ENCODE results near the gene INSM1.

Gene INSM1

DNA sequence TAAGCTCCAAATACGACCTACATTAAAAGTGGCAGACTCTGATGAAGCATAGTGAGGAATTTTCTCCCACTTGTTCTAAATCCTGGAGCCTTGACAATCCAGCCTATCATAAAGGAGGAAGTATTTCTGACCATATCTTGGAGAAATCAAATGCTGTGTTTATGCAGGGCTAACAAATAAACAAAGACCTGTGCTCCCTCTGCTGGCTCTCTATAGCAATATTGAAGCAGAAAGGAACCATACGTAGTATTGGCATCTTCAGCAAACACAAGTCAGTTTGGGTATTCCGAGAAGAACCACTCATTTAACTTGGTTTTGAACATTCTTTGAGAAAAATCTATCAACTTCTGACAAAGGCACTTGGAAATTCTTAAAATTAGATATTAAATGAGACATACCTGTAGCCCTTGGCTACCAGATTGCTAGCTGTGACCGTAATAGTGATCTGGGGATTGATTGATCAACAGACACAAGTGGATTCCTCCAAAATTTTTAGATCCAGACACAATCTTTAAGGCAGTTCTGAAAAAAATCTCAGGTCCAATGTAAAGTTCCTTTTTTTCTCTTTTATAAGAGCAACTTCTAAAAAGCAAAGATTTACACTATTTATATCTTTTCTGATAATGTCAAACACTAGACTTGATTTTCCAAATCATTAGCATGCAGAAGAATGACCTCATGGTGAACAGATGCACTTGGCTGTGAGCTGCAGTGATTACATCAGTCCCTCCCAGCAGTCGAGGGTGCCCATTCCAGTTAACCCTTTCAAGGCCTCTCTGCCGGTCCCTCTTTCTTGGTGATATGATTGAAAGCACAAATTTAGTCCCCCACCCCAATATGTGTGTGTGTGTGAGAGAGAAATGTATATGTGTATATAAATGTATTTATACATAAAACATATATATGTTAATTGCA is 40.2 kb downstream of the INSM1 start:
- peak; percentile 58 for DNase-seq
- no peaks in the 10 kb centered on the region for H3K9me3 ChIP-seq
- H3K4me3 ChIP-seq (ENCODE audit: low read depth, low read length), result no peak overlapping the region
- H3K27me3 ChIP-seq, result no peaks in the 10 kb centered on the region
- no peaks in the 10 kb centered on the region for H3K36me3 ChIP-seq
- TF ChIP-seq CTCF (IDR thresholded peaks at IDR 0.05; ENCODE audit: low read depth, low read length), result peak; percentile 61
- H3K4me1 ChIP-seq, result peaks cover 28% of the 10 kb centered on the region

DNA sequence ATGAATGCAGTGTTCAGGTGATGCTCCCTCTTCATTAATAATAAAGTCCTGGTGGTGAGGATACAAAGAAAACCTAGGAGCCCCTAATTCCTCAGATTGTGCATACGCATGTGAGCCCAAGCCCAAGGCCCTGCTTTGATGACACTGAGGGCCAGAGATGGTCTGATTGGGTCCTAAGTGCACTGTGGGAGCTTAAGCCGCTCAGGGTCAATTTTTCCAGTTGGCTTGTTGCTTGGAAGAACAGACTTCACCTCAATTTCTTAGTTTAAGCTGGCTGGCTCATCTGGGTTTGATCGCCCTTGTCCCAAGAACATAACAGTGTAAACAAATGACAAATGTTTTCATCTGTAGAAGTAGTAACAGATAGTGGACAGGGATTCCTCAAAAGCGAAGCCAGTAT is 41.4 kb downstream of the INSM1 start:
- Histone ChIP-seq H3K27me3 (no peaks in the 10 kb centered on the region), H3K36me3 (no peaks in the 10 kb centered on the region), H3K4me3 (ENCODE audit: low read depth, low read length) (no peak overlapping the region), H3K4me1 (peaks cover 37% of the 10 kb centered on the region), H3K9me3 (no peaks in the 10 kb centered on the region)
- TF ChIP-seq CTCF (IDR thresholded peaks at IDR 0.05; ENCODE audit: low read depth, low read length), result no peak
- no peak for DNase-seq

GRCh38 chr20:20410678-20411077 is 42.8 kb downstream of the INSM1 start:
- TF ChIP-seq CTCF (IDR thresholded peaks at IDR 0.05; ENCODE audit: low read depth, low read length), result no peak
- Histone ChIP-seq H3K36me3 (no peaks in the 10 kb centered on the region), H3K27me3 (no peaks in the 10 kb centered on the region), H3K9me3 (no peaks in the 10 kb centered on the region), H3K4me1 (peaks cover 46% of the 10 kb centered on the region), H3K4me3 (ENCODE audit: low read depth, low read length) (no peak overlapping the region; the same call in 1 of the 2 replicates)
- peak; percentile 67 for DNase-seq

GRCh38 chr20:20411402-20411801 is 43.5 kb downstream of the INSM1 start:
- no peak for DNase-seq
- H3K27me3 ChIP-seq, result no peaks in the 10 kb centered on the region
- TF ChIP-seq CTCF (IDR thresholded peaks at IDR 0.05; ENCODE audit: low read depth, low read length), result no peak
- H3K9me3 ChIP-seq, result no peaks in the 10 kb centered on the region
- peaks cover 46% of the 10 kb centered on the region for H3K4me1 ChIP-seq
- no peak overlapping the region; the same call in 1 of the 2 replicates for H3K4me3 ChIP-seq (ENCODE audit: low read depth, low read length)
- H3K36me3 ChIP-seq, result no peaks in the 10 kb centered on the region

DNA sequence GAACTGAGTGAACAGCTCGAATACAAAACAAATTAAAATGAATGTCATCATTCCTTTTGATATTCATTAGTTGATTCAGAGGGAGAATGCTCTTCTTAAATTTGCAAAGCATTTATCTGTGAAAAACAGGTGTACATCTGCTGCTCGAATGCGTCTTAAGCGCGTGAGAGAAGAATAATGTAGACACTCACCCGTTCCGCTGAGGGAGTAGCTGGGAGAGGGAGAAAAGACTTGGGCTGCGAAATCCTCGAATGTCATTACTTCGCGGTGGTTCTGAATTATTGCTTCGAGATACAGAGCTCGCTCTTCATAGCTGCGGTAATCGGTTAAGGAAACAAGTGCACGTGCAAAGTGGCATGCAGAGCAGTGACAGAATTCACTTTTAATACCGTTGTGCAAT is 43.9 kb downstream of the INSM1 start:
- no peaks in the 10 kb centered on the region for H3K36me3 ChIP-seq
- TF ChIP-seq CTCF (IDR thresholded peaks at IDR 0.05; ENCODE audit: low read depth, low read length), result no peak
- H3K9me3 ChIP-seq, result no peaks in the 10 kb centered on the region
- no peak for DNase-seq
- peaks cover 46% of the 10 kb centered on the region for H3K4me1 ChIP-seq
- no peaks in the 10 kb centered on the region for H3K27me3 ChIP-seq
- H3K4me3 ChIP-seq (ENCODE audit: low read depth, low read length), result no peak overlapping the region

DNA sequence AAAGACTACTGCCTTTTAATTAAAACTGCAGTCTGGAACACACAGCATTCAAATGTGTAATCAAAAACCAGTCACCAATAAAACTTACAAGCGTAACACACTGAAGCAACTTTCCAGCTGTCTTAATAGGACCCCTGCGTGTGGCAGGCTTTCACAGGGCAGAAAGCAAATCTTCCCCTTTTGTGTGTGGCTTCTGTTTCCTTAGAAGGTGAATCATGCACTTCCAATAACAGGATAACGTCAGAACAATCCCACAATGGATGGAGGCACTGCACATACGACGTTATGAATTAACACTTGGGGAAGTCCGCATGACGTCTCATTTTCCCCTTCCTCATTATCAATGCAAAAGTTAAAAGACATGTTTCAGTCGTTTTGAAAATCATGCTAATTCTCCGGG is 44.8 kb downstream of the INSM1 start:
- DNase-seq, result no peak
- H3K4me1 ChIP-seq, result peaks cover 46% of the 10 kb centered on the region
- no peaks in the 10 kb centered on the region for H3K9me3 ChIP-seq
- no peak for TF ChIP-seq CTCF (IDR thresholded peaks at IDR 0.05; ENCODE audit: low read depth, low read length)
- H3K27me3 ChIP-seq, result no peaks in the 10 kb centered on the region
- no peak overlapping the region for H3K4me3 ChIP-seq (ENCODE audit: low read depth, low read length)
- H3K36me3 ChIP-seq, result no peaks in the 10 kb centered on the region

Measured in BE2C (cell line).